Peyer's patch (tissue), 4 donors: ENCODE data around the gene EIF4A2.

ENCODE experiments used
- POLR2A ChIP-seq, 2 donors: fragments of 450-650 bp; IDR thresholded peaks; one replicate each; pipeline ENCODE4 v1.5.1; 2017; ENCODE audit warnings: antibody characterized with exemption in 2 of 2, mild to moderate bottlenecking in 2 of 2, moderate library complexity in 2 of 2
- TF ChIP-seq, protein P1 (sequence below), 6 experiments: fragments of 450-650 bp in 4 of 6; fragments of 200-600 bp in 2 of 6; sonication (generic) in 1 of 6; IDR thresholded peaks; one replicate each; pipeline ENCODE4 v1.5.1; 2017 to 2019; ENCODE audit warnings: antibody characterized with exemption in 6 of 6, mild to moderate bottlenecking in 3 of 6, moderate library complexity in 1 of 6

DNA sequence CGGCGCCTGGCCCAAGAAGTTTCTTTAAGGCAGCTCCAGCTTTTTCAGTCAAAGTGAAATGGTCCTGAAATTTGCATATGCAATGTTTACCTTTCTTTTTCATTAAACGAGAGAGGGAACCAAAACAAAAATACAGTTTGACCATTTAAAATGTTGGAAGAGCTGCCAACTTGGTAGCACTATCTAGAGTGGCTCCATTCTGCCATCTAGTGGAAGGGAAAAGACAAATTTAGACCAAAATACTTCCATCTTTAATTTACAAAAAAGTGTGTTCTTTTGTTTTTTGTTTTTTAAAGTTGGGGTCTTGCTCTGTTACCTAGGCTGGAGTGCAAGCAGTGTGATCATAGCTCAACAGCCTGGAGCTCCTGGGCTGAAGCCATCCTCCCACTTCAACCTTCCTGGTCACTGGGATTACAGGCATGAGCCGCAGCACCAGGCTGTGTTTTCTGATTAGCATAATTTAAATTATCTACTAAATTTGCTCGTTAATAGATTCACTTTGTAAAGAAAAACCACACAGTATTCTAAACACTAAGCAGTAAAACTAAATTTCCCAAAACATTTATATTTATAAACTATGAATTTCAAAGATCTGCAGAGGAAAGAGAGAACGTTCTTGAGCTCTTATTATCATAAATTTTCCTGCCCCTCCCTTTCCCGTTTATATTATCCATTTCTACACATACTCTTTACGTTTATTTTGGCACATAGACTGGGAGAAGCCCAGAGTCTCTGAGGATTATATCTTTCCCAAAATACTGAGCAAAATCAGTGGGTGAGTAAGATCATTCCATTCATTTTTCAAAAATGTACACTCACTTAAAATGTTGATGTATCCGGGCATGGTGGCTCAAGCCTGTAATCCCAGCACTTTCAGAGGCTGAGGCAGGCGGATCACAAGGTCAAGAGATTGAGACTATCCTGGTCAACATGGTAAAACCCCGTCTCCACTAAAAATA lies 38.3 kb downstream of the EIF4A2 start:
- TF ChIP-seq, protein P1, sequence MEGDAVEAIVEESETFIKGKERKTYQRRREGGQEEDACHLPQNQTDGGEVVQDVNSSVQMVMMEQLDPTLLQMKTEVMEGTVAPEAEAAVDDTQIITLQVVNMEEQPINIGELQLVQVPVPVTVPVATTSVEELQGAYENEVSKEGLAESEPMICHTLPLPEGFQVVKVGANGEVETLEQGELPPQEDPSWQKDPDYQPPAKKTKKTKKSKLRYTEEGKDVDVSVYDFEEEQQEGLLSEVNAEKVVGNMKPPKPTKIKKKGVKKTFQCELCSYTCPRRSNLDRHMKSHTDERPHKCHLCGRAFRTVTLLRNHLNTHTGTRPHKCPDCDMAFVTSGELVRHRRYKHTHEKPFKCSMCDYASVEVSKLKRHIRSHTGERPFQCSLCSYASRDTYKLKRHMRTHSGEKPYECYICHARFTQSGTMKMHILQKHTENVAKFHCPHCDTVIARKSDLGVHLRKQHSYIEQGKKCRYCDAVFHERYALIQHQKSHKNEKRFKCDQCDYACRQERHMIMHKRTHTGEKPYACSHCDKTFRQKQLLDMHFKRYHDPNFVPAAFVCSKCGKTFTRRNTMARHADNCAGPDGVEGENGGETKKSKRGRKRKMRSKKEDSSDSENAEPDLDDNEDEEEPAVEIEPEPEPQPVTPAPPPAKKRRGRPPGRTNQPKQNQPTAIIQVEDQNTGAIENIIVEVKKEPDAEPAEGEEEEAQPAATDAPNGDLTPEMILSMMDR (IDR thresholded peaks at IDR 0.05) = peak; percentile 41 to 77 (median 72)
- no peak for TF ChIP-seq POLR2A (IDR thresholded peaks at IDR 0.05)
